GM23248 (cell line): Measurements from ENCODE around the gene NOL12. TPM values are rescaled to one million over a fixed set of nuclear protein-coding genes. Genes with fewer than 3 reads are reported as not detected.
A peak's percentile ranks its signal among the peaks of the same experiment; 100 is the strongest.

Source experiments
- DNase-seq: peaks from one replicate; pipeline ENCODE4 v3.0.0-alpha.2; 2015
- H2AFZ ChIP-seq: fragments of 200-600 bp; sonication (generic); 2 replicates; pipeline ENCODE4 v1.6.1; 2016; ENCODE audit warnings: antibody characterized with exemption
- H3F3A ChIP-seq: fragments of 200-600 bp; sonication (generic); 2 replicates; pipeline ENCODE4 v1.6.1; 2016; ENCODE audit warnings: mild to moderate bottlenecking, antibody characterized with exemption, mixed run types; ENCODE audit not compliant: insufficient read depth
- H3K27ac ChIP-seq: fragments of 200-600 bp; sonication (generic); 2 replicates; pipeline ENCODE4 v1.5.1; 2016; ENCODE audit warnings: mild to moderate bottlenecking
- H3K27me3 ChIP-seq: fragments of 200-600 bp; sonication (generic); replicated peaks from 2 replicates; pipeline ENCODE4 v1.6.1; 2016; ENCODE audit warnings: mild to moderate bottlenecking; ENCODE audit not compliant: insufficient read depth
- H3K36me3 ChIP-seq: fragments of 200-600 bp; sonication (generic); 2 replicates; pipeline ENCODE4 v1.6.1; 2016; ENCODE audit warnings: low read depth, mild to moderate bottlenecking
- H3K4me1 ChIP-seq: fragments of 200-600 bp; sonication (generic); 2 replicates; pipeline ENCODE4 v1.6.1; 2016; ENCODE audit warnings: mild to moderate bottlenecking; ENCODE audit not compliant: insufficient read depth
- H3K4me2 ChIP-seq: fragments of 200-600 bp; sonication (generic); one replicate; pipeline ENCODE4 v1.6.1; 2016; ENCODE audit warnings: mild to moderate bottlenecking; ENCODE audit not compliant: unreplicated experiment
- H3K4me3 ChIP-seq: fragments of 200-600 bp; sonication (generic); 2 replicates; pipeline ENCODE4 v1.5.1; 2016; ENCODE audit warnings: mild to moderate bottlenecking
- H3K79me2 ChIP-seq: fragments of 200-600 bp; sonication (generic); 2 replicates; pipeline ENCODE4 v1.6.1; 2016; ENCODE audit warnings: mild to moderate bottlenecking; ENCODE audit not compliant: insufficient read depth
- H3K9ac ChIP-seq: fragments of 200-600 bp; sonication (generic); 2 replicates; pipeline ENCODE4 v1.6.1; 2016; ENCODE audit warnings: mild to moderate bottlenecking
- H3K9me2 ChIP-seq: fragments of 200-600 bp; sonication (generic); 2 replicates; pipeline ENCODE4 v1.6.1; 2016; ENCODE audit warnings: mixed run types, mild to moderate bottlenecking, moderate library complexity; ENCODE audit not compliant: insufficient read depth
- H3K9me3 ChIP-seq: fragments of 200-600 bp; sonication (generic); one replicate; pipeline ENCODE4 v1.6.1; 2017; ENCODE audit warnings: low read depth
- H4K20me1 ChIP-seq: fragments of 200-600 bp; sonication (generic); 2 replicates; pipeline ENCODE4 v1.6.0; 2016; ENCODE audit not compliant: insufficient read depth
- EZH2 ChIP-seq: fragments of 200-600 bp; sonication (generic); IDR thresholded peaks from 2 replicates; pipeline ENCODE4 v1.6.1; 2018; ENCODE audit warnings: antibody characterized with exemption, mild to moderate bottlenecking; ENCODE audit not compliant: insufficient read depth, poor library complexity, severe bottlenecking
- EZH2phosphoT487 ChIP-seq: fragments of 200-600 bp; sonication (generic); IDR thresholded peaks from 2 replicates; pipeline ENCODE4 v1.6.1; 2018; ENCODE audit warnings: antibody characterized with exemption, moderate library complexity, mild to moderate bottlenecking, low read depth; ENCODE audit not compliant: insufficient read depth
- WGBS, 2 experiments: methylation state at CpG; one replicate each; pipeline ENCODE4 v1.1.6; 2015 to 2017; ENCODE audit warnings: low lambda C conversion rate in 2 of 2, low coverage in 1 of 2; ENCODE audit errors: missing lambda C conversion rate in 2 of 2; 5-methylcytosine and 5-hydroxymethylcytosine counted together
- in situ Hi-C: fragments of 300-500 bp; cut with MboI; formaldehyde crosslinking; loops from 2 replicates; pipeline ENCODE4 v1.15.0; 2020
- polyA plus RNA-seq: library from polyadenylated mRNA; unstranded; fragments of >200 nt; fragmentation: Nextera tagmentation; extraction: Ambion mirVana; gene quantifications from 2 replicates; pipeline ENCODE4 v1.2.1, GENCODE V29; 2016
- total RNA-seq: library from RNA; depleted of rRNA; stranded (reverse); fragments of >200 nt; shearing (Covaris generic); gene quantifications from 2 replicates; pipeline ENCODE4 v1.2.3, GENCODE V29; 2014

The NOL12 gene
- total and polyA plus RNA-seq, 2 experiments from 2014 or later = 4.9 to 25.1 TPM

DNA sequence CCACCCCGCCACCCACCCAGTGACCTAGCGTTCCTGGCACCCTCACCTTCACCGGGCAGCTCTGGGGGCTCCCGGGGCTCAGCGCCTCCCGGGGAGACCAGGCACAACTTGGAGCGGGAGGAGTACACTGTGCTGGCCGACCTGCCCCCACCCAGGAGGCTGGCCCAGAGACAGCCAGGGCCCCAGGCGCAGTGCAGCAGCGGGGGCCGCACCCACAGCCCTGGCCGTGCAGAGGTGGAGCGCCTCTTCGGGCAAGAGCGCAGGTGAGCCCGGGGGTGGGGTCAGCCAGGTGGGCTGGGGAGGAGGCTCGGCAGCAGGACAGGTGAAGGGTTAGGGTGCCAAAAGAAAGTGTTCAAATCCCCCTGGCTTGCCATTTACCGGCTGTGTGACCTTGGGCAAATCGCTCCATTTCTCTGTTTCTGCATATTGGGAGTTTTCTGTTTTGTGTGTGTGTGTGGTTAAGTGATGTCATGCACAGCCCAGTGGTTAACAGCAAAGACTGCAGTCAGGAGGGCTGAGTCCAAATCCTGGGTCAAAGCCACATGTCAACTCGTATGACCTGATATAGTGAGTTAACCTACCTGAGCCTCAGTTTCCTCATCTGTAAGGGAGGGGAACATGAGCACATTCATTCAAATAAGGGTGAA, 40.2 kb downstream of the NOL12 start:
- no peaks in the 10 kb centered on the region for H3K27me3 ChIP-seq
- no peaks in the 10 kb centered on the region for H3K9me2 ChIP-seq
- H3K27ac ChIP-seq = no peak overlapping the region
- H3F3A ChIP-seq = no peaks in the 10 kb centered on the region
- no peaks in the 10 kb centered on the region for H3K79me2 ChIP-seq
- no peaks in the 10 kb centered on the region for H3K36me3 ChIP-seq
- H3K9me3 ChIP-seq = no peaks in the 10 kb centered on the region
- H3K4me2 ChIP-seq = no peak overlapping the region
- H3K4me3 ChIP-seq = no peak overlapping the region
- in situ Hi-C loops = no loop called here
- peak; percentile 68 for DNase-seq
- H3K9ac ChIP-seq = no peak overlapping the region
- 82 to 83% methylated on average over 20 of the region's 20 CpGs for WGBS, 2 experiments
- peaks cover 9% of the 10 kb centered on the region; the same call in 1 of the 2 replicates for H3K4me1 ChIP-seq
- TF ChIP-seq EZH2phosphoT487 (no peak), EZH2 (no peak)
- H4K20me1 ChIP-seq = no peaks in the 10 kb centered on the region
- no peak overlapping the region for H2AFZ ChIP-seq

DNA sequence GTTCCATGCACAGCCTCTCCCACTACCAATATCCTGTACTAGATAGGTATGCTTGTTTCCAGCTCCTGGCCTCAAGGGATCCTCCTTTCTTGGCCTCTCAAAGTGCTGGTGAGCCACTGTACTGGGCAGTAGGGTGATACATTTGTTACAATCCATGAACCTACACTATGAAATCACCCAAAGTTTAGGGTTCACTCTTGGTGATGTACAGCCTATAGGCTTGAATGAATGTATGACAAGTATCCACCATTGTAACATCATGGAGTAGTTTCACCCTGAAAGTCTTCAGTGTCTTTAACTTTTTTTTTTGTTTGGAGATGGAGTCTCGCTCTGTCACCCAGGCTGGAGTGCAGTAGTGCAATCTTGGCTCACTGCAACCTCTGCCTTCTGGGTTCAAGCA, 42.5 kb downstream of the NOL12 start:
- no peak overlapping the region for H3K4me2 ChIP-seq
- no peak overlapping the region for H3K4me3 ChIP-seq
- H4K20me1 ChIP-seq = no peaks in the 10 kb centered on the region
- 100% methylated on average over 1 of the region's 1 CpG for WGBS, 2 experiments
- H3K9me2 ChIP-seq = no peaks in the 10 kb centered on the region
- TF ChIP-seq EZH2 (no peak), EZH2phosphoT487 (no peak)
- no peak for DNase-seq
- in situ Hi-C loops = no loop called here
- H3K27ac ChIP-seq = no peak overlapping the region; the same call in 1 of the 2 replicates
- H3K9me3 ChIP-seq = no peaks in the 10 kb centered on the region
- H3K27me3 ChIP-seq = no peaks in the 10 kb centered on the region
- H3K4me1 ChIP-seq = peaks cover 9% of the 10 kb centered on the region; the same call in 1 of the 2 replicates
- peak overlapping the region; percentile 51 for H2AFZ ChIP-seq
- H3K79me2 ChIP-seq = no peaks in the 10 kb centered on the region
- H3K9ac ChIP-seq = no peak overlapping the region
- no peaks in the 10 kb centered on the region for H3F3A ChIP-seq
- no peaks in the 10 kb centered on the region for H3K36me3 ChIP-seq

DNA sequence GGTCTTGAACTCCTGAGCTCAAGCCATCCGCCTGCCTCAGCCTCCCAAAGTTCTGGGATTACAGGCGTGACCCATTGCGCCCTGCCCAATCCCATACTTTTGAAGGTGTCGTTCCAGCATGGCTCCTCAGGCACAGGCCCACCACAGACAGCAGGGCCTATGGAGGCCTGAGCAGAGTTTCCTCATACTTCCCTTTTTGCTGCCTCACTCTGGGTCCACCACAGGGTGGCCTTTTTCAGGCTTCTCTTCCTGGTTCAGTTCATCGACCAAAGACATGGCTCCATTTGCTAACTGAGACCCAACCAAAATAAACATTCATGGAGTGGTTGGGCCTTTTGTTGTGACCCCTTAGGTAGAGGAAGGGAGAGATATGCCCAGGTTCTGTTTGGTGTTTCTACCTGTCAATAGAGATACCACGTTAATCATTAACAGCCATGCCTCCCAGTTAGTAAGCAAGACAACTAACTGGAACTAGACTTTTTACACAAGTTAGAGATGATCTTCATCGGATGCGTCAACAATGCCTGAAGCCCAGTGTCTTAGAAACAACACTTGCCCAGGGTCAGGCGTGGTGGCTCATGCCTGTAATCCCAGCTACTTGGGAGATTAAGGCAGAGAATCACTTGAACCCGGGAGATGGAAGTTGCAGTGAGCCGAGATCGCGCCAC, 45.8 kb downstream of the NOL12 start:
- H3K9ac ChIP-seq = no peak overlapping the region
- WGBS, 2 experiments = 90 to 94% methylated on average over 13 of the region's 13 CpGs
- in situ Hi-C loops = no loop called here

DNA sequence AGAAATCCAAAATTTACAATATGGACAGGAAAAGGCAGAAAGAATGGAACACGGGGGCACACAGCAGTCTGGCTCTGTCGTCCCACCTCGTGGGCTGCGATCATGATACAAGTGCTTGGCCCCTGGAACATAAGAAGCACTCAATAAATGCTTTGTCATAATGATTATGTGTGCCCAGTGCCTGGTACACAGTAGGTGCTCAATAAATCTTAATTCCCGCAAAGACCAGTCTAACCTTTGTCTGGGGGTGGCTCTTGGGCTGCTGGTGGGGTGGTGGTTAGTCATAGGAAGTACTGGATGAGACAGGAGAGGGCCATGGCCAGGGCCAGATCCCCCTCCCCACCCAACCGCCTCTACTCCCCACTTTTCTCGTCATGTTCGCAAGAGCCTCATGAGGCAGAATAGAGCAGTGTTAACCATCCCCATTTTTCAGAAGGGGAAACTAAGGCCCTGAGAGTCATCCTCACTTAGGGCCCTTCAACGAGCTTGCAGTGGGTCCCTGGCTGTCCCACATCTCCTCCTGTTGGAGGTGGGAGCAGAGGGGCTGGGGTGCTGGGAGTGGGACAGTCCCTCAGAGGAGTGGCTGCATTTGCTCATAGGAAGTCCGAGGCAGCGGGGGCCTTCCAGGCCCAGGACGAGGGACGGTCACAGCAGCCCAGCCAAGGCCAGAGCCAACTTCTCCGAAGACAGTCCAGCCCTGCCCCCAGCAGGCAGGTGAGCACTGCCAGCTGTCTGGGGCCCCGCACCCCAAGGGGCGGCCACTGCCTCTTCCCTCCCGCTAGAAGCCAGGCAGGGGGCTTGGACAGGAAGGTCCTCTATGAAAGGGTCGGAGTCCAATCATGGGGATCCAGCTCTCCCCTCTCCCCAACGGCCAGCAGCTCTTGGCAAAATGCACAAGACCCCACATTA, 46.8 kb downstream of the NOL12 start:
- WGBS, 2 experiments = 86 to 91% methylated on average over 18 to 19 of the region's 19 CpGs

More for the DNA sequence above, 45.8 kb downstream of the NOL12 start:
- H3F3A ChIP-seq = no peaks in the 10 kb centered on the region
- no peaks in the 10 kb centered on the region for H3K9me3 ChIP-seq
- no peak overlapping the region for H3K27ac ChIP-seq
- H3K4me3 ChIP-seq = no peak overlapping the region
- H2AFZ ChIP-seq = no peak overlapping the region
- H3K4me2 ChIP-seq = no peak overlapping the region
- no peaks in the 10 kb centered on the region for H3K9me2 ChIP-seq
- H3K79me2 ChIP-seq = no peaks in the 10 kb centered on the region
- DNase-seq = no peak
- TF ChIP-seq EZH2phosphoT487 = no peak
- TF ChIP-seq EZH2 = no peak
- H3K4me1 ChIP-seq = peaks cover 9% of the 10 kb centered on the region; the same call in 1 of the 2 replicates
- H4K20me1 ChIP-seq = no peaks in the 10 kb centered on the region
- no peaks in the 10 kb centered on the region for H3K36me3 ChIP-seq
- H3K27me3 ChIP-seq = no peaks in the 10 kb centered on the region

More for the DNA sequence above, 46.8 kb downstream of the NOL12 start:
- Histone ChIP-seq H3K36me3 (no peaks in the 10 kb centered on the region), H4K20me1 (no peaks in the 10 kb centered on the region), H3K9ac (no peak overlapping the region), H3F3A (no peaks in the 10 kb centered on the region), H3K27me3 (no peaks in the 10 kb centered on the region), H2AFZ (no peak overlapping the region), H3K4me2 (no peak overlapping the region), H3K27ac (no peak overlapping the region), H3K9me3 (no peaks in the 10 kb centered on the region), H3K9me2 (no peaks in the 10 kb centered on the region), H3K79me2 (no peaks in the 10 kb centered on the region), H3K4me1 (peaks cover 7% of the 10 kb centered on the region; the same call in 1 of the 2 replicates), H3K4me3 (no peak overlapping the region)
- TF ChIP-seq EZH2 = no peak
- TF ChIP-seq EZH2phosphoT487 = no peak
- no peak for DNase-seq
- in situ Hi-C loops = no loop called here
